Tibial artery (tissue), 4 donors: Measurements from ENCODE around the gene CLTCL1.

ENCODE experiments used
- DNase-seq, 2 donors: peaks; one replicate each; pipeline ENCODE4 v3.0.0-alpha.2; 2019
- H3K27ac ChIP-seq, 2 donors: fragments of 200-600 bp; sonication (generic) in 1 of 2; 1 replicate in 1 of 2; 2 replicates in 1 of 2; pipeline ENCODE4 v1.5.1; 2018 to 2019; ENCODE audit warnings: mild to moderate bottlenecking in 1 of 2
- H3K27me3 ChIP-seq, 2 donors: fragments of 200-600 bp; sonication (generic) in 1 of 2; one replicate each; pipeline versions ENCODE4 v1.5.1 to v1.6.0; 2016 to 2019
- H3K36me3 ChIP-seq, 3 donors: fragments of 200-600 bp; sonication (generic) in 2 of 3; one replicate each; pipeline ENCODE4 v1.5.1; 2016 to 2019; ENCODE audit warnings: mild to moderate bottlenecking in 2 of 3
- H3K4me1 ChIP-seq, 4 donors: fragments of 200-600 bp; sonication (generic) in 2 of 4; 1 replicate in 3 of 4; 2 replicates in 1 of 4; pipeline ENCODE4 v1.5.1; 2016 to 2019
- H3K4me3 ChIP-seq, 2 donors: fragments of 200-600 bp; sonication (generic) in 1 of 2; 1 replicate in 1 of 2; 2 replicates in 1 of 2; pipeline ENCODE4 v1.5.1; 2018 to 2019; ENCODE audit warnings: mild to moderate bottlenecking in 2 of 2
- H3K9me3 ChIP-seq, 3 donors: fragments of 200-600 bp; sonication (generic) in 1 of 3; one replicate each; pipeline ENCODE4 v1.5.1; 2016 to 2019
- CTCF ChIP-seq, 2 experiments: fragments of 200-600 bp in 1 of 2; fragments of 450-650 bp in 1 of 2; IDR thresholded peaks; one replicate each; pipeline ENCODE4 v1.5.1; 2017 to 2019; ENCODE audit warnings: antibody characterized with exemption in 2 of 2, mild to moderate bottlenecking in 1 of 2, moderate library complexity in 1 of 2
- intact Hi-C: fragments of 100-400 bp; cut with DNase I; formaldehyde crosslinking; loops from one replicate; pipeline ENCODE4 v1.15.0; 2023; ENCODE audit warnings: low total_unique reads

The CLTCL1 gene

GRCh38 chr22:19201869-19202798 lies 89.4 kb downstream of the CLTCL1 start:
- DNase-seq: no peak
- H3K27me3 ChIP-seq: no peaks in the 10 kb centered on the region
- H3K27ac ChIP-seq: no peak overlapping the region
- no peaks in the 10 kb centered on the region for H3K9me3 ChIP-seq
- peaks cover under 1 to 27% (median 19%) of the 10 kb centered on the region in 3 donors for H3K36me3 ChIP-seq
- no peak overlapping the region for H3K4me3 ChIP-seq
- intact Hi-C loops: no loop called here
- TF ChIP-seq CTCF (IDR thresholded peaks at IDR 0.05): no peak
- no peaks in the 10 kb centered on the region for H3K4me1 ChIP-seq

GRCh38 chr22:19201130-19201868 lies 90.2 kb downstream of the CLTCL1 start:
- no peaks in the 10 kb centered on the region for H3K9me3 ChIP-seq
- intact Hi-C loops: no loop called here
- H3K27me3 ChIP-seq: no peaks in the 10 kb centered on the region
- H3K27ac ChIP-seq: no peak overlapping the region
- DNase-seq: no peak
- no peak overlapping the region for H3K4me3 ChIP-seq
- TF ChIP-seq CTCF (IDR thresholded peaks at IDR 0.05): no peak
- H3K4me1 ChIP-seq: no peaks in the 10 kb centered on the region
- peaks cover 0 to 36% (median 20%) of the 10 kb centered on the region in 3 donors for H3K36me3 ChIP-seq

- H3K27me3 ChIP-seq: no peaks in the 10 kb centered on the region
- H3K36me3 ChIP-seq: peaks cover 0 to 45% (median 29%) of the 10 kb centered on the region in 3 donors
- TF ChIP-seq CTCF (IDR thresholded peaks at IDR 0.05): no peak
- intact Hi-C loops: no loop called here
- no peak overlapping the region for H3K27ac ChIP-seq
- no peak for DNase-seq
- H3K4me3 ChIP-seq: no peak overlapping the region
- no peaks in the 10 kb centered on the region for H3K4me1 ChIP-seq
- H3K9me3 ChIP-seq: no peaks in the 10 kb centered on the region
Observed at GRCh38 chr22:19199479-19199878, 92.0 kb downstream of the CLTCL1 start.

- Histone ChIP-seq H3K27me3 (no peaks in the 10 kb centered on the region), H3K4me3 (no peak overlapping the region), H3K27ac (no peak overlapping the region), H3K36me3 (peaks cover 0 to 50% (median 30%) of the 10 kb centered on the region in 3 donors), H3K9me3 (no peaks in the 10 kb centered on the region), H3K4me1 (no peaks in the 10 kb centered on the region)
- intact Hi-C loops: no loop called here
- DNase-seq: no peak
- no peak for TF ChIP-seq CTCF (IDR thresholded peaks at IDR 0.05)
Observed at GRCh38 chr22:19197997-19198865, 93.3 kb downstream of the CLTCL1 start.
